Body of pancreas (tissue), 4 donors: ENCODE results near the gene CSRP3. TPM values are rescaled to one million over a fixed set of nuclear protein-coding genes. Genes with fewer than 3 reads are reported as not detected.
A peak's percentile ranks its signal among the peaks of the same experiment; 100 is the strongest.

Experiments
- ATAC-seq: fragments of 150-250 bp; one replicate; pipeline ENCODE4 v1.9.1; 2016
- DNase-seq, 4 donors: peaks; one replicate each; pipeline ENCODE4 v3.0.0-alpha.2; 2019
- H3K27ac ChIP-seq, 4 donors: fragments of 200-600 bp; sonication (generic); 1 replicate in 3 of 4; 2 replicates in 1 of 4; pipeline versions ENCODE4 v1.5.1 to v1.6.1; 2016 to 2019; ENCODE audit warnings: mild to moderate bottlenecking in 1 of 4, mixed read lengths in 1 of 4, moderate library complexity in 1 of 4
- H3K27me3 ChIP-seq, 2 donors: fragments of 200-600 bp; sonication (generic); one replicate each; pipeline ENCODE4 v1.6.0; 2016; ENCODE audit warnings: mild to moderate bottlenecking in 1 of 2
- H3K36me3 ChIP-seq, 2 donors: fragments of 200-600 bp; sonication (generic); replicated peaks in 1 of 2; 2 replicates each; pipeline ENCODE4 v1.5.1; 2016; ENCODE audit warnings: low read depth in 2 of 2; ENCODE audit not compliant: insufficient read depth in 1 of 2
- H3K4me1 ChIP-seq: fragments of 200-600 bp; sonication (generic); one replicate; pipeline ENCODE4 v1.6.0; 2016
- H3K4me3 ChIP-seq, 2 donors: fragments of 200-600 bp; sonication (generic); 1 replicate in 1 of 2; 2 replicates in 1 of 2; pipeline ENCODE4 v1.5.1; 2016 to 2019
- H3K9me3 ChIP-seq, 3 donors: fragments of 200-600 bp; sonication (generic); 1 replicate in 2 of 3; 2 replicates in 1 of 3; pipeline ENCODE4 v1.5.1; 2016
- POLR2A ChIP-seq, 3 donors: fragments of 450-650 bp; IDR thresholded peaks; one replicate each; pipeline ENCODE4 v1.6.1; 2016; ENCODE audit warnings: antibody characterized with exemption in 3 of 3, mild to moderate bottlenecking in 2 of 3
- WGBS, 2 donors: methylation state at CpG; one replicate each; pipeline ENCODE4 v1.1.5; 2017; 5-methylcytosine and 5-hydroxymethylcytosine counted together
- intact Hi-C: fragments of 100-400 bp; cut with DNase I; formaldehyde crosslinking; loops from one replicate; pipeline ENCODE4 v1.15.1; 2023
- total RNA-seq, 2 donors: library from RNA; depleted of rRNA; stranded (reverse); fragments of >200 nt; gene quantifications; one replicate each; pipeline ENCODE4 v1.1.0, GENCODE V29; 2016
- TF ChIP-seq, protein P1 (sequence below), 7 experiments: fragments of 450-650 bp in 4 of 7; fragments of 200-600 bp in 3 of 7; sonication (generic) in 3 of 7; IDR thresholded peaks; one replicate each; pipeline ENCODE4 v1.5.1; 2016 to 2019; ENCODE audit warnings: antibody characterized with exemption in 7 of 7

The CSRP3 gene
- total RNA-seq, 2 donors from 2014 or later = not detected

- TF ChIP-seq, protein P1, sequence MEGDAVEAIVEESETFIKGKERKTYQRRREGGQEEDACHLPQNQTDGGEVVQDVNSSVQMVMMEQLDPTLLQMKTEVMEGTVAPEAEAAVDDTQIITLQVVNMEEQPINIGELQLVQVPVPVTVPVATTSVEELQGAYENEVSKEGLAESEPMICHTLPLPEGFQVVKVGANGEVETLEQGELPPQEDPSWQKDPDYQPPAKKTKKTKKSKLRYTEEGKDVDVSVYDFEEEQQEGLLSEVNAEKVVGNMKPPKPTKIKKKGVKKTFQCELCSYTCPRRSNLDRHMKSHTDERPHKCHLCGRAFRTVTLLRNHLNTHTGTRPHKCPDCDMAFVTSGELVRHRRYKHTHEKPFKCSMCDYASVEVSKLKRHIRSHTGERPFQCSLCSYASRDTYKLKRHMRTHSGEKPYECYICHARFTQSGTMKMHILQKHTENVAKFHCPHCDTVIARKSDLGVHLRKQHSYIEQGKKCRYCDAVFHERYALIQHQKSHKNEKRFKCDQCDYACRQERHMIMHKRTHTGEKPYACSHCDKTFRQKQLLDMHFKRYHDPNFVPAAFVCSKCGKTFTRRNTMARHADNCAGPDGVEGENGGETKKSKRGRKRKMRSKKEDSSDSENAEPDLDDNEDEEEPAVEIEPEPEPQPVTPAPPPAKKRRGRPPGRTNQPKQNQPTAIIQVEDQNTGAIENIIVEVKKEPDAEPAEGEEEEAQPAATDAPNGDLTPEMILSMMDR (IDR thresholded peaks at IDR 0.05) = no peak
- no peak for TF ChIP-seq POLR2A (IDR thresholded peaks at IDR 0.05)
- DNase-seq = peak in 1 of 4 donors; percentile 3
Measured at GRCh38 chr11:19200410-19201201, 1.2 kb downstream of the CSRP3 start.

DNA sequence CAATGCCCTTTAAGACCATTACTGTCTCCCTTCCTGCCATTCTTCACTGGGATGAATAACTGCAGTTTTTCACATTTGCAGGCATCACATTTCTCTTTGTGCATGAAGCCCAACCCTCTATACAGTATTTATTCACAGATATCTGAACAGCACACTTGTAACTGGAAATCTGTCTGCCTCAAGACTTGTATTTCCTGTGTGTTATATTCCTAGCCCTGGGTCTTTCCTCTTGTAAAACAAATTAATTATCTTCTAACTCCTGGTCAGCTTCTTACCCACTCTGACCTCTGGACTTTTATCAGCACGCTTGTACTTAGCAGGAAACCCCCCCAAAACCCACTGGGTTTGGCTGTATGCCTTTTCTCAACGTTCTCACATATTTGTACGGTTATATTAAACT is 2.0 kb downstream of the CSRP3 start:
- Histone ChIP-seq H3K9me3 (no peaks in the 10 kb centered on the region), H3K27me3 (no peaks in the 10 kb centered on the region), H3K4me1 (no peaks in the 10 kb centered on the region), H3K4me3 (no peak overlapping the region), H3K36me3 (no peaks in the 10 kb centered on the region), H3K27ac (no peak overlapping the region)
- WGBS, 2 donors = 17 to 18% methylated on average over 3 of the region's 3 CpGs
- TF ChIP-seq, protein P1 (IDR thresholded peaks at IDR 0.05) = no peak
- TF ChIP-seq POLR2A (IDR thresholded peaks at IDR 0.05) = no peak
- ATAC-seq (no peak), DNase-seq (no peak)
- intact Hi-C loops = no loop called here

More at GRCh38 chr11:19200410-19201201, 1.2 kb downstream of the CSRP3 start:
- H3K27ac ChIP-seq = no peak overlapping the region
- intact Hi-C loops = no loop called here
- 34 to 52% methylated on average over 6 of the region's 6 CpGs for WGBS, 2 donors
- no peak overlapping the region for H3K4me3 ChIP-seq
- H3K4me1 ChIP-seq = no peaks in the 10 kb centered on the region
- no peaks in the 10 kb centered on the region for H3K36me3 ChIP-seq
- no peaks in the 10 kb centered on the region for H3K9me3 ChIP-seq
- no peak for ATAC-seq
- no peaks in the 10 kb centered on the region for H3K27me3 ChIP-seq

DNA sequence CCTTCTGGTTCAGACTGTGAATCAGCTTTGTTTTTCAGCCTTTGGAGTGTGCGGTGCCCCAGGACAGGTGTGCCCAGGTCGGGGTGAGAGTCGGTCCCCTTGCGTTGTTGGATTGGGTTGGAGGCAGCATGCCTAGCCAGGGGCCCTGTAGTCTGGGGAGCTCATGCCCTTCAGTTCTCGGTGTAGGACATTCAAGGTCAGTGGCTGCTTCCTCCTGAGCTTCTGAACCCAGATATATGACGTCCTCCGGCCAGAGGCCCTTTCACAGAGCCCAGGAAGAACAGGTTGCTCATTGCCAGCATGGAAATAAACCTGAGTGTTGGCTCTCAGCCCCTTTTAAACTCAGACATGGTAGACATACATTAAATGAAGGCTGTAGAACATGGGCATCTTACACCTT is 2.7 kb downstream of the CSRP3 start:
- Histone ChIP-seq H3K27ac (no peak overlapping the region), H3K36me3 (no peaks in the 10 kb centered on the region), H3K4me1 (no peaks in the 10 kb centered on the region), H3K27me3 (no peaks in the 10 kb centered on the region), H3K4me3 (no peak overlapping the region), H3K9me3 (no peaks in the 10 kb centered on the region)
- no peak for DNase-seq
- intact Hi-C loops = no loop called here
- WGBS, 2 donors = 85 to 88% methylated on average over 7 of the region's 7 CpGs
- TF ChIP-seq, protein P1 (IDR thresholded peaks at IDR 0.05) = no peak
- no peak for TF ChIP-seq POLR2A (IDR thresholded peaks at IDR 0.05)
- no peak for ATAC-seq

- ATAC-seq (no peak), DNase-seq (no peak)
- WGBS, 2 donors = 77 to 80% methylated on average over 6 of the region's 6 CpGs
- Histone ChIP-seq H3K4me3 (no peak overlapping the region), H3K36me3 (no peaks in the 10 kb centered on the region), H3K27ac (no peak overlapping the region), H3K27me3 (no peaks in the 10 kb centered on the region), H3K9me3 (no peaks in the 10 kb centered on the region), H3K4me1 (peaks cover 8% of the 10 kb centered on the region)
- intact Hi-C loops = no loop called here
- TF ChIP-seq POLR2A (IDR thresholded peaks at IDR 0.05) = no peak
- TF ChIP-seq, protein P1 (IDR thresholded peaks at IDR 0.05) = no peak
Measured at GRCh38 chr11:19196432-19196831, 5.4 kb downstream of the CSRP3 start.
